K562 (cell line): Measurements from ENCODE around the gene PIK3R5. TPM values are rescaled to one million over a fixed set of nuclear protein-coding genes. Genes with fewer than 3 reads are reported as not detected.

Source experiments
- ATAC-seq: fragments of 200-7000 bp; cut with Tn5 transposase; 3 replicates; pipeline ENCODE4 v1.9.1; 2020; ENCODE audit warnings: moderate library complexity
- BruUV-seq: library from RNA; stranded (reverse); fragments of 400-500 nt; replicated peaks from 2 replicates; lab custom pipeline; 2021; lab: Mats Ljungman, UMichigan
- CTCF ChIA-PET: fragments of 300-600 bp; formaldehyde crosslinking; extraction: SDS; loops from one replicate; lab custom pipeline; 2021; ENCODE audit warnings: low intra/inter-chr PET ratio; lab: Yijun Ruan, JAX
- POLR2A ChIA-PET: fragments of 300-600, 350-650 bp; sonication (Branson Sonifier 250); formaldehyde crosslinking; extraction: SDS; loops from one replicate; lab custom pipeline; 2021; ENCODE audit warnings: antibody characterized with exemption, inconsistent platforms; lab: Yijun Ruan, JAX
- DNase-seq, 4 experiments: peaks; one replicate each; pipeline versions ENCODE4 v3.0.0 to v3.0.0-alpha.2; 2011 to 2018; ENCODE audit warnings: low spot score in 3 of 4, mixed read lengths in 3 of 4; ENCODE audit errors: extremely low read depth in 1 of 4
- FAIRE-seq: peaks from 2 replicates; lab custom pipeline; 2011; peaks lifted over from hg19 to GRCh38; lab: Jason Lieb, UNC
- H2AFZ ChIP-seq: 2 replicates; pipeline ENCODE4 v1.6.0; 2011; ENCODE audit warnings: low read depth, low read length, control low read depth, inconsistent platforms
- H3K27ac ChIP-seq: fragments of 200-600 bp; 3 replicates; pipeline ENCODE4 v1.8.0; 2011; ENCODE audit warnings: low read depth, mild to moderate bottlenecking, control low read depth, inconsistent platforms, low read length, moderate library complexity, mixed read lengths; ENCODE audit errors: extremely low read depth
- H3K27me3 ChIP-seq, 2 experiments: fragments of 300-600 bp in 1 of 2; 2 replicates in 1 of 2; 3 replicates in 1 of 2; pipeline versions ENCODE4 v1.6.0 to v1.8.0; 2011; ENCODE audit warnings: inconsistent platforms in 2 of 2, low read length in 2 of 2, mild to moderate bottlenecking in 1 of 2, mixed read lengths in 1 of 2, moderate library complexity in 1 of 2; ENCODE audit not compliant: control insufficient read depth in 2 of 2, insufficient read depth in 2 of 2
- H3K36me3 ChIP-seq: fragments of 300-600 bp; 3 replicates; pipeline ENCODE4 v1.8.0; 2011; ENCODE audit warnings: mild to moderate bottlenecking, low read length, inconsistent platforms; ENCODE audit not compliant: control insufficient read depth, insufficient read depth
- H3K4me1 ChIP-seq, 2 experiments: fragments of 200-600 bp in 1 of 2; replicated peaks in 1 of 2; 2 replicates in 1 of 2; 3 replicates in 1 of 2; pipeline versions ENCODE4 v1.5.1 to v1.8.0; 2011; ENCODE audit warnings: inconsistent platforms in 2 of 2, low read length in 2 of 2, mild to moderate bottlenecking in 1 of 2, mixed read lengths in 1 of 2, moderate library complexity in 1 of 2; ENCODE audit not compliant: control insufficient read depth in 2 of 2, insufficient read depth in 2 of 2
- H3K4me2 ChIP-seq: 2 replicates; pipeline ENCODE4 v1.6.1; 2011; ENCODE audit warnings: low read length, control low read depth, inconsistent platforms, mixed read lengths; ENCODE audit not compliant: insufficient read depth
- H3K4me3 ChIP-seq: fragments of 200-600 bp; sonication (generic), shearing (Covaris generic); 2 replicates; pipeline ENCODE4 v1.5.1; 2016; ENCODE audit warnings: control low read depth, inconsistent platforms
- H3K79me2 ChIP-seq: fragments of 200-600 bp; 3 replicates; pipeline ENCODE4 v1.8.0; 2011; ENCODE audit warnings: low read length, inconsistent platforms; ENCODE audit not compliant: control insufficient read depth, insufficient read depth
- H3K9ac ChIP-seq, 2 experiments: 2 replicates each; pipeline versions ENCODE4 v1.6.0 to v1.6.1; 2011; ENCODE audit warnings: low read depth in 2 of 2, low read length in 2 of 2, control low read depth in 1 of 2, inconsistent platforms in 1 of 2, mild to moderate bottlenecking in 1 of 2, mixed read lengths in 1 of 2; ENCODE audit not compliant: insufficient read depth in 1 of 2
- H3K9me1 ChIP-seq: one replicate; pipeline ENCODE4 v1.6.0; 2011; ENCODE audit warnings: inconsistent platforms, mild to moderate bottlenecking, low read length, moderate library complexity; ENCODE audit not compliant: control insufficient read depth, insufficient read depth
- H3K9me3 ChIP-seq: replicated peaks from 2 replicates; pipeline ENCODE4 v1.5.1; 2011; ENCODE audit warnings: low read depth, low read length, inconsistent platforms; ENCODE audit not compliant: control insufficient read depth, insufficient read depth
- H4K20me1 ChIP-seq: replicated peaks from 2 replicates; pipeline ENCODE4 v1.6.1; 2011; ENCODE audit warnings: low read length, inconsistent platforms, mixed read lengths; ENCODE audit not compliant: control insufficient read depth, insufficient read depth
- BRCA1 ChIP-seq, 2 experiments: fragments of 450-650 bp in 1 of 2; sonication (generic) in 1 of 2; formaldehyde crosslinking in 1 of 2; IDR thresholded peaks; 2 replicates each; pipeline versions ENCODE4 v1.5.0 to v1.6.1; 2017 to 2020; ENCODE audit warnings: mild to moderate bottlenecking in 1 of 2, missing genetic modification reagents in 1 of 2
- FOXJ3 ChIP-seq: sonication (generic); formaldehyde crosslinking; IDR thresholded peaks from 2 replicates; pipeline ENCODE4 v1.4.0; 2020; ENCODE audit warnings: mild to moderate bottlenecking, missing genetic modification reagents
- HDAC6 ChIP-seq: IDR thresholded peaks from 2 replicates; pipeline ENCODE4 v1.6.1; 2012; ENCODE audit warnings: low read depth, mild to moderate bottlenecking, control low read depth, inconsistent platforms, low read length, moderate library complexity
- JUNB ChIP-seq: fragments of 450-650 bp; formaldehyde crosslinking; conservative IDR thresholded peaks from 2 replicates; pipeline ENCODE4 v1.4.0; 2020; ENCODE audit warnings: mild to moderate bottlenecking
- MIER1 ChIP-seq: fragments of 450-650 bp; IDR thresholded peaks from 2 replicates; pipeline ENCODE4 v1.6.1; 2016; ENCODE audit warnings: antibody characterized with exemption, mild to moderate bottlenecking, low read depth
- PHB ChIP-seq: fragments of 250-450 bp; sonication (Bioruptor Pico); IDR thresholded peaks from 2 replicates; pipeline ENCODE4 v1.5.0; 2021
- STAG1 ChIP-seq: sonication (generic); formaldehyde crosslinking; IDR thresholded peaks from 2 replicates; pipeline ENCODE4 v1.5.0; 2020; ENCODE audit warnings: missing genetic modification reagents, borderline replicate concordance
- TARDBP ChIP-seq: fragments of 450-650 bp; IDR thresholded peaks from 2 replicates; pipeline ENCODE4 v1.6.1; 2016
- WGBS: fragments of 100-300 bp; shearing (Covaris generic); methylation state at CpG from one replicate; pipeline ENCODE4 v1.1.6; 2016; ENCODE audit warnings: low coverage, mixed read lengths; ENCODE audit not compliant: insufficient coverage; ENCODE audit errors: missing lambda C conversion rate; 5-methylcytosine and 5-hydroxymethylcytosine counted together
- in situ Hi-C: fragments of 300-500 bp; cut with MboI; formaldehyde crosslinking; loops from 4 replicates; pipeline ENCODE4 v1.15.0; 2018; ENCODE audit warnings: inconsistent platforms, mixed read lengths
- intact Hi-C: fragments of 100-400 bp; cut with micrococcal nuclease; formaldehyde crosslinking; loops from 2 replicates; pipeline ENCODE4 v1.14.2; 2022
- polyA plus RNA-seq, 8 experiments: library from polyadenylated mRNA; depleted of rRNA in 4 of 8; stranded (reverse) in 5 of 8; unstranded in 3 of 8; fragments of >200 nt; fragmentation: Nextera tagmentation in 2 of 8; fragmentation: Illumina TruSeq in 1 of 8; extraction: Ambion mirVana in 2 of 8; extraction: Trizol in 1 of 8; gene quantifications; 2 replicates each; pipeline versions ENCODE4 v1.2.1 to v1.2.3, GENCODE V29; 2011 to 2014; ENCODE audit warnings: inconsistent platforms in 1 of 8, missing spikeins in 1 of 8
- total RNA-seq, 7 experiments: library from RNA; depleted of rRNA in 6 of 7; stranded (reverse); fragments of >200 nt in 6 of 7; fragmentation: Illumina TruSeq in 2 of 7; extraction: Trizol in 2 of 7; gene quantifications; 2 replicates each; pipeline versions ENCODE4 v1.2.1 to v1.2.3, GENCODE V29; 2011 to 2021; ENCODE audit warnings: low replicate concordance in 1 of 7

The PIK3R5 gene
- total and polyA plus RNA-seq, 9 of the 15 experiments (the other 6 are each of a cell fraction or from before 2014, with no cell fraction given): 0.01 to 0.38 TPM; not detected in 7

- ChIA-PET CTCF (no interaction called here), POLR2A (interaction anchor here (0.6 kb wide), 1 partner anchor 442 kb away, joined by 3 read pairs; no protein-coding TSS in a partner anchor)
- Histone ChIP-seq H3K9me3 (no peaks in the 10 kb centered on the region), H3K27me3 (peaks cover 0 to 10% of the 10 kb centered on the region in 2 experiments; a peak in 1 of 5 replicates), H2AFZ (no peak overlapping the region), H3K36me3 (no peaks in the 10 kb centered on the region), H4K20me1 (no peaks in the 10 kb centered on the region), H3K4me3 (no peak overlapping the region), H3K79me2 (no peaks in the 10 kb centered on the region), H3K4me1 (no peaks in the 10 kb centered on the region), H3K9me1 (no peaks in the 10 kb centered on the region), H3K4me2 (no peak overlapping the region), H3K27ac (no peak overlapping the region), H3K9ac (no peak overlapping the region)
- TF ChIP-seq MIER1 (no peak), BRCA1 (IDR thresholded peaks at IDR 0.05) (no peak), BRCA1 (CRISPR knock-in tag; IDR thresholded peaks at IDR 0.05) (no peak), JUNB (CRISPR knock-in tag) (no peak), FOXJ3 (no peak), TARDBP (no peak), HDAC6 (no peak), STAG1 (CRISPR knock-in tag) (no peak), PHB (CRISPR knock-in tag) (no peak)
- intact Hi-C loops (no loop called here), in situ Hi-C loops (no loop called here)
- DNase-seq (no peak), ATAC-seq (no peak), FAIRE-seq (no peak)
- BruUV-seq: no TSS peak
- WGBS: 0% methylated on average over 6 of the region's 8 CpGs
Observed at GRCh38 chr17:8941980-8942622, 23.4 kb downstream of the PIK3R5 start.
